Mononuclear cell (primary cell): ENCODE results near the gene LPGAT1. TPM values are rescaled to one million over a fixed set of nuclear protein-coding genes. Genes with fewer than 3 reads are reported as not detected.

ENCODE experiments used
- H3K27me3 ChIP-seq: 2 replicates; pipeline ENCODE4 v1.6.0; 2011; ENCODE audit warnings: low read length, control low read depth; ENCODE audit not compliant: insufficient read depth
- H3K4me1 ChIP-seq: 2 replicates; pipeline ENCODE4 v1.5.1; 2011; ENCODE audit warnings: mild to moderate bottlenecking, low read length, control low read depth; ENCODE audit not compliant: insufficient read depth
- H3K4me3 ChIP-seq: 2 replicates; pipeline ENCODE4 v1.5.1; 2011; ENCODE audit warnings: mild to moderate bottlenecking, low read length, moderate library complexity
- H3K9me3 ChIP-seq: 2 replicates; pipeline ENCODE4 v1.5.1; 2011; ENCODE audit warnings: low read depth, mild to moderate bottlenecking, control low read depth, low read length
- total RNA-seq: library from RNA; depleted of rRNA; stranded (reverse); fragments of >200 nt; gene quantifications from one replicate; pipeline ENCODE4 v1.2.3, GENCODE V29; 2012

The LPGAT1 gene
- total RNA-seq, 1 donor = 35.4 TPM

GRCh38 chr1:211756471-211757020 lies 74.0 kb downstream of the LPGAT1 start:
- Histone ChIP-seq H3K27me3 (no peaks in the 10 kb centered on the region), H3K4me1 (no peaks in the 10 kb centered on the region), H3K9me3 (no peaks in the 10 kb centered on the region), H3K4me3 (no peak overlapping the region)

- no peak overlapping the region for H3K4me3 ChIP-seq
- no peaks in the 10 kb centered on the region for H3K9me3 ChIP-seq
- no peaks in the 10 kb centered on the region for H3K27me3 ChIP-seq
- H3K4me1 ChIP-seq = no peaks in the 10 kb centered on the region
Observed at GRCh38 chr1:211753649-211754251, 76.8 kb downstream of the LPGAT1 start.

GRCh38 chr1:211752951-211753486 lies 77.5 kb downstream of the LPGAT1 start:
- Histone ChIP-seq H3K27me3 (no peaks in the 10 kb centered on the region), H3K4me3 (no peak overlapping the region), H3K4me1 (no peaks in the 10 kb centered on the region), H3K9me3 (no peaks in the 10 kb centered on the region)

GRCh38 chr1:211752317-211752716 lies 78.2 kb downstream of the LPGAT1 start:
- Histone ChIP-seq H3K27me3 (no peaks in the 10 kb centered on the region), H3K4me3 (no peak overlapping the region), H3K9me3 (no peaks in the 10 kb centered on the region), H3K4me1 (no peaks in the 10 kb centered on the region)

- Histone ChIP-seq H3K9me3 (no peaks in the 10 kb centered on the region), H3K4me1 (no peaks in the 10 kb centered on the region), H3K27me3 (no peaks in the 10 kb centered on the region), H3K4me3 (no peak overlapping the region)
Observed at GRCh38 chr1:211751438-211751837, 79.1 kb downstream of the LPGAT1 start.

GRCh38 chr1:211750599-211750998 lies 80.0 kb downstream of the LPGAT1 start:
- Histone ChIP-seq H3K4me1 (no peaks in the 10 kb centered on the region), H3K27me3 (no peaks in the 10 kb centered on the region), H3K9me3 (no peaks in the 10 kb centered on the region), H3K4me3 (no peak overlapping the region)

GRCh38 chr1:211749251-211749650 lies 81.3 kb downstream of the LPGAT1 start:
- H3K4me1 ChIP-seq = no peaks in the 10 kb centered on the region
- H3K4me3 ChIP-seq = no peak overlapping the region
- H3K27me3 ChIP-seq = no peaks in the 10 kb centered on the region
- no peaks in the 10 kb centered on the region for H3K9me3 ChIP-seq

GRCh38 chr1:211748810-211749209 lies 81.8 kb downstream of the LPGAT1 start:
- H3K4me3 ChIP-seq = no peak overlapping the region
- H3K4me1 ChIP-seq = no peaks in the 10 kb centered on the region
- no peaks in the 10 kb centered on the region for H3K9me3 ChIP-seq
- H3K27me3 ChIP-seq = no peaks in the 10 kb centered on the region

GRCh38 chr1:211742889-211743529 lies 87.6 kb downstream of the LPGAT1 start:
- no peak overlapping the region for H3K4me3 ChIP-seq
- peaks cover 23% of the 10 kb centered on the region for H3K4me1 ChIP-seq
- no peaks in the 10 kb centered on the region for H3K9me3 ChIP-seq
- no peaks in the 10 kb centered on the region for H3K27me3 ChIP-seq

GRCh38 chr1:211742272-211742671 lies 88.3 kb downstream of the LPGAT1 start:
- no peak overlapping the region for H3K4me3 ChIP-seq
- H3K27me3 ChIP-seq = no peaks in the 10 kb centered on the region
- H3K4me1 ChIP-seq = peaks cover 25% of the 10 kb centered on the region
- H3K9me3 ChIP-seq = no peaks in the 10 kb centered on the region

- Histone ChIP-seq H3K4me1 (peaks cover 25% of the 10 kb centered on the region), H3K4me3 (no peak overlapping the region), H3K27me3 (no peaks in the 10 kb centered on the region), H3K9me3 (no peaks in the 10 kb centered on the region)
Observed at GRCh38 chr1:211741788-211742187, 88.8 kb downstream of the LPGAT1 start.

- Histone ChIP-seq H3K27me3 (no peaks in the 10 kb centered on the region), H3K4me1 (peaks cover 25% of the 10 kb centered on the region), H3K9me3 (no peaks in the 10 kb centered on the region), H3K4me3 (no peak overlapping the region)
Observed at GRCh38 chr1:211741116-211741515, 89.4 kb downstream of the LPGAT1 start.

- H3K4me1 ChIP-seq = peaks cover 25% of the 10 kb centered on the region
- no peak overlapping the region for H3K4me3 ChIP-seq
- H3K9me3 ChIP-seq = no peaks in the 10 kb centered on the region
- H3K27me3 ChIP-seq = no peaks in the 10 kb centered on the region
Observed at GRCh38 chr1:211739671-211740411, 90.7 kb downstream of the LPGAT1 start.

GRCh38 chr1:211738691-211739301 lies 91.8 kb downstream of the LPGAT1 start:
- H3K9me3 ChIP-seq = no peaks in the 10 kb centered on the region
- H3K27me3 ChIP-seq = no peaks in the 10 kb centered on the region
- no peak overlapping the region for H3K4me3 ChIP-seq
- peaks cover 25% of the 10 kb centered on the region for H3K4me1 ChIP-seq
